ENCODE results near the gene SEMA3C. TPM values are rescaled to one million over a fixed set of nuclear protein-coding genes. Genes with fewer than 3 reads are reported as not detected.

Gene SEMA3C
- total and polyA plus RNA-seq, 2 donors (not counting 3 experiments of a cell fraction or from before 2014, with no cell fraction given): 0.01 to 0.09 TPM

DNA sequence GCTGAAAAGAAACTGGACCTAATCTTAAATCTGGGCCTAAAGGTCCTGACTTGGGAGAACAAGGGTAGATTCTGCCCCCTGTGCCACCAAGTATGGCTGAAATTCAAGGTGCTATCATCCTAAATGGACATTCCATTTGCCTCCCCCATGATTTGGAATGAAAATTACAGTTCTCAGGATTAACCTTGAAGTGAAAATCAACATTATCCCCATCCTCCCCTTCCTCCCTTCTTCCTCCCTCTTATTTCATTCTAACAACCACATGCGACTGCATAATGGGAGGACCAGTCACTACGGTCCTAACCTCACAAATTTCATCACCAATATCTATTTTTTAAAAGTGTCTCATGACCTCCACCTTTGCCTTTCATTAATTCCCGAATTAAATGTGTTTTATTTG, 62.1 kb downstream of the SEMA3C start:
- H3K9me3 ChIP-seq (replicated peaks; ENCODE audit: control insufficient read depth, insufficient read depth, low read length): no peaks in the 10 kb centered on the region
- H3K4me3 ChIP-seq (replicated peaks in 1 of 3; ENCODE audit: insufficient read depth in 1 of 3, low read depth in 1 of 3, low read length in 3 of 3): no peak overlapping the region
- no peaks in the 10 kb centered on the region for H3K9me1 ChIP-seq (replicated peaks; ENCODE audit: control insufficient read depth, extremely low read depth, insufficient read depth, low read length)
- FAIRE-seq (no peak), DNase-seq (ENCODE audit: low read depth, low spot score) (no peak)
- BruUV-seq (replicated peaks): no TSS peak
- CTCF ChIA-PET: interaction anchor here (0.7 kb wide), 1 partner anchor 1784 kb away, joined by 3 read pairs; no protein-coding TSS in a partner anchor
- no peak for TF ChIP-seq JUN (IDR thresholded peaks at IDR 0.05; ENCODE audit: borderline replicate concordance, insufficient read depth, insufficient read length, low read depth)
- TF ChIP-seq MYC (IDR thresholded peaks at IDR 0.05; ENCODE audit: low read depth, low read length): no peak
- TF ChIP-seq EZH2 (IDR thresholded peaks at IDR 0.05; ENCODE audit: borderline replicate concordance, low read depth, low read length, severe bottlenecking): no peak
- TF ChIP-seq, protein P1, sequence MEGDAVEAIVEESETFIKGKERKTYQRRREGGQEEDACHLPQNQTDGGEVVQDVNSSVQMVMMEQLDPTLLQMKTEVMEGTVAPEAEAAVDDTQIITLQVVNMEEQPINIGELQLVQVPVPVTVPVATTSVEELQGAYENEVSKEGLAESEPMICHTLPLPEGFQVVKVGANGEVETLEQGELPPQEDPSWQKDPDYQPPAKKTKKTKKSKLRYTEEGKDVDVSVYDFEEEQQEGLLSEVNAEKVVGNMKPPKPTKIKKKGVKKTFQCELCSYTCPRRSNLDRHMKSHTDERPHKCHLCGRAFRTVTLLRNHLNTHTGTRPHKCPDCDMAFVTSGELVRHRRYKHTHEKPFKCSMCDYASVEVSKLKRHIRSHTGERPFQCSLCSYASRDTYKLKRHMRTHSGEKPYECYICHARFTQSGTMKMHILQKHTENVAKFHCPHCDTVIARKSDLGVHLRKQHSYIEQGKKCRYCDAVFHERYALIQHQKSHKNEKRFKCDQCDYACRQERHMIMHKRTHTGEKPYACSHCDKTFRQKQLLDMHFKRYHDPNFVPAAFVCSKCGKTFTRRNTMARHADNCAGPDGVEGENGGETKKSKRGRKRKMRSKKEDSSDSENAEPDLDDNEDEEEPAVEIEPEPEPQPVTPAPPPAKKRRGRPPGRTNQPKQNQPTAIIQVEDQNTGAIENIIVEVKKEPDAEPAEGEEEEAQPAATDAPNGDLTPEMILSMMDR (IDR thresholded peaks at IDR 0.05; ENCODE audit: extremely low read depth in 1 of 2, insufficient read depth in 1 of 2, low read depth in 1 of 2, low read length in 2 of 2): no peak
- TF ChIP-seq FOS (IDR thresholded peaks at IDR 0.05; ENCODE audit: borderline replicate concordance, insufficient read depth, low read length): no peak
- no peak for TF ChIP-seq POLR2A (IDR thresholded peaks at IDR 0.05; ENCODE audit: low read depth, low read length)
- no peak for TF ChIP-seq POLR2AphosphoS5 (IDR thresholded peaks at IDR 0.05; ENCODE audit: insufficient read depth, low read depth, low read length)
- TF ChIP-seq, protein P2, sequence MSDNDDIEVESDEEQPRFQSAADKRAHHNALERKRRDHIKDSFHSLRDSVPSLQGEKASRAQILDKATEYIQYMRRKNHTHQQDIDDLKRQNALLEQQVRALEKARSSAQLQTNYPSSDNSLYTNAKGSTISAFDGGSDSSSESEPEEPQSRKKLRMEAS (IDR thresholded peaks at IDR 0.05; ENCODE audit: insufficient read depth, insufficient read length): no peak
- TF ChIP-seq GATA2 (IDR thresholded peaks at IDR 0.05; ENCODE audit: insufficient read depth, insufficient read length, low read depth, low read length): no peak
- intact Hi-C loops (cut with micrococcal nuclease) (loop anchor here (5.0 kb wide), 1 partner anchor 1551 kb away; no protein-coding TSS in a partner anchor), dilution Hi-C loops (cut with MboI; ENCODE audit: extremely low pct_ligation_motif_present, low sequenced_read_pairs) (no loop called here)
- H3K4me2 ChIP-seq (ENCODE audit: insufficient read depth, low read length): no peak overlapping the region
- H3K27ac ChIP-seq (ENCODE audit: insufficient read depth, low read depth, low read length): no peak overlapping the region
- no peaks in the 10 kb centered on the region for H3K4me1 ChIP-seq (ENCODE audit: control insufficient read depth, extremely low read depth, insufficient read depth, low read length)
- H4K20me1 ChIP-seq (replicated peaks; ENCODE audit: control insufficient read depth, extremely low read depth, insufficient read depth, low read length): no peaks in the 10 kb centered on the region
- H3K9ac ChIP-seq (replicated peaks; ENCODE audit: extremely low read depth, insufficient read depth, low read length): no peak overlapping the region
- POLR2A ChIA-PET: no interaction called here
- no peak overlapping the region for H2AFZ ChIP-seq (ENCODE audit: low read depth, low read length)
- no peaks in the 10 kb centered on the region for H3K79me2 ChIP-seq (ENCODE audit: control insufficient read depth, insufficient read depth, low read length)
- H3K36me3 ChIP-seq (ENCODE audit: control insufficient read depth in 2 of 2, extremely low read depth in 1 of 2, insufficient read depth in 2 of 2, low read length in 2 of 2): no peaks in the 10 kb centered on the region
- no peaks in the 10 kb centered on the region for H3K27me3 ChIP-seq (ENCODE audit: control insufficient read depth in 2 of 2, insufficient read depth in 2 of 2, low read length in 2 of 2)
